CD4-positive, alpha-beta T cell treated with Interleukin-4 for 4 hours (primary cell): ENCODE measurements around the gene CRACR2A.
A peak's percentile ranks its signal among the peaks of the same experiment; 100 is the strongest.

Experiments used
- DNase-seq: peaks from one replicate; pipeline ENCODE4 v3.0.0-alpha.2; 2020

The CRACR2A gene

GRCh38 chr12:3752741-3753486 lies at the start of gene CRACR2A:
TSS of gene CRACR2A (minus strand) at chr12:3753109. CDS start at chr12:3696999, 56,110 bp downstream.
- DNase-seq = peak; percentile 77

- DNase-seq = no peak
These were observed 44.7 kb upstream of the CRACR2A start for GRCh38 chr12:3797531-3798048.

- DNase-seq = no peak
These were observed 42.7 kb upstream of the CRACR2A start for GRCh38 chr12:3795492-3796133.

- DNase-seq = no peak
These were observed 42.2 kb upstream of the CRACR2A start for GRCh38 chr12:3795066-3795465.

- no peak for DNase-seq
These were observed 39.8 kb upstream of the CRACR2A start for GRCh38 chr12:3792623-3793288.

GRCh38 chr12:3791256-3791874 lies 38.5 kb upstream of the CRACR2A start:
- DNase-seq = no peak

- no peak for DNase-seq
These were observed 37.7 kb upstream of the CRACR2A start for GRCh38 chr12:3790642-3791041.

GRCh38 chr12:3789838-3790237 lies 36.9 kb upstream of the CRACR2A start:
- no peak for DNase-seq

GRCh38 chr12:3777206-3777809 lies 24.4 kb upstream of the CRACR2A start:
- DNase-seq = peak; percentile 36

GRCh38 chr12:3775385-3776035 lies 22.6 kb upstream of the CRACR2A start:
- no peak for DNase-seq

GRCh38 chr12:3772380-3772779 lies 19.5 kb upstream of the CRACR2A start:
- no peak for DNase-seq

GRCh38 chr12:3771853-3772252 lies 18.9 kb upstream of the CRACR2A start:
- DNase-seq = no peak

- DNase-seq = no peak
These were observed 18.0 kb upstream of the CRACR2A start for GRCh38 chr12:3770891-3771290.

- DNase-seq = no peak
These were observed 16.1 kb upstream of the CRACR2A start for GRCh38 chr12:3768911-3769447.

- DNase-seq = no peak
These were observed 8.3 kb upstream of the CRACR2A start for GRCh38 chr12:3761116-3761735.

GRCh38 chr12:3759878-3760277 lies 7.0 kb upstream of the CRACR2A start:
- no peak for DNase-seq

- no peak for DNase-seq
These were observed 4.4 kb upstream of the CRACR2A start for GRCh38 chr12:3757261-3757660.

- DNase-seq = no peak
These were observed 3.0 kb upstream of the CRACR2A start for GRCh38 chr12:3755898-3756297.

GRCh38 chr12:3753544-3754284 lies 805 bp upstream of the CRACR2A start:
- DNase-seq = no peak

- peak; percentile 79 for DNase-seq
These were observed 706 bp downstream of the CRACR2A start for GRCh38 chr12:3752096-3752709.
